Measurements from ENCODE around the gene DPYSL4. TPM values are rescaled to one million over a fixed set of nuclear protein-coding genes. Genes with fewer than 3 reads are reported as not detected.

DPYSL4 gene
- total and polyA plus RNA-seq, 2 experiments from 2014 or later: 10.6 to 23.9 TPM

DNA sequence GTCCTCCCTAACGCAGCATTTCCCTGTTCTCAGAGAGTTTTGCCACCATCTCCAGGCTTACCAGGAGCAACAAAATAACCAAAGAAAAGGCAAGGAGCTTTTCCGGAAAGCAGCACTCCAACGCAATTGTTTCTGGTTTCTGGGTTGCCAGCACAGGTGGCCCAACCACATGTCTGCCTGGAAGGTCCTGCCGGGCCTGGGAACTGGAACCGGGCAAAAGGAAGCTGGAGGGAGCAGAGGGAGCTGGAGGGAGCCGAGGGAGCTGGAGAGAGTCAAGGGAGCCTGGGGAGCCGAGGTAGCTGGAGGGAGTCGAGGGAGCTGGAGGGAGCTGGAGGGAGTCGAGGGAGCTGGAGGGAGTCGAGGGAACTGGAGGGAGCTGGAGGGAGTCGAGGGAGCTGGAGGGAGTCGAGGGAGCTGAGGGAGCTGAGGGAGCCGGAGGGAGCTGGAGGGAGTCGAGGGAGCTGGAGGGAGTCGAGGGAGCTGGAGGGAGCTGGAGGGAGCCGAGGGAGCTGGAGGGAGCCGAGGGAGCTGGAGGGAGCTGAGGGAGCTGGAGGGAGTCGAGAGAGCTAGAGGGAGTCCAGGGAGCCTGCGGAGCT, 66.4 kb downstream of the DPYSL4 start:
- Mint-ChIP-seq H3K27ac (peak overlapping the region; percentile 21; the same call in 1 of the 2 replicates), H3K36me3 (ENCODE audit: low read depth) (no peaks in the 10 kb centered on the region), H3K9me3 (no peaks in the 10 kb centered on the region), H3K4me3 (peak overlapping the region; percentile 61), H3K27me3 (ENCODE audit: insufficient read depth, low read depth, poor library complexity) (peaks cover 7% of the 10 kb centered on the region), H3K4me1 (peaks cover 15% of the 10 kb centered on the region)
- no peak overlapping the region for H2AFZ ChIP-seq
- H4K20me1 ChIP-seq (replicated peaks; ENCODE audit: insufficient read depth): no peaks in the 10 kb centered on the region
- no peak overlapping the region for H3K4me3 ChIP-seq
- H3K79me2 ChIP-seq (replicated peaks; ENCODE audit: insufficient read depth): no peaks in the 10 kb centered on the region
- no peaks in the 10 kb centered on the region for H3F3A ChIP-seq (replicated peaks; ENCODE audit: low read depth)
- no peaks in the 10 kb centered on the region for H3K27me3 ChIP-seq (ENCODE audit: insufficient read depth)
- no peaks in the 10 kb centered on the region for H3K9me2 ChIP-seq (ENCODE audit: insufficient read depth)
- H3K4me1 ChIP-seq (ENCODE audit: insufficient read depth): no peaks in the 10 kb centered on the region
- H3K36me3 ChIP-seq (ENCODE audit: insufficient read depth): no peaks in the 10 kb centered on the region
- ATAC-seq (peak; percentile 21), DNase-seq (ENCODE audit: low spot score) (peak; percentile 39)
- no peak overlapping the region for H3K27ac ChIP-seq (ENCODE audit: low read depth)
- no peak overlapping the region for H3K4me2 ChIP-seq
- TF ChIP-seq, protein P1, sequence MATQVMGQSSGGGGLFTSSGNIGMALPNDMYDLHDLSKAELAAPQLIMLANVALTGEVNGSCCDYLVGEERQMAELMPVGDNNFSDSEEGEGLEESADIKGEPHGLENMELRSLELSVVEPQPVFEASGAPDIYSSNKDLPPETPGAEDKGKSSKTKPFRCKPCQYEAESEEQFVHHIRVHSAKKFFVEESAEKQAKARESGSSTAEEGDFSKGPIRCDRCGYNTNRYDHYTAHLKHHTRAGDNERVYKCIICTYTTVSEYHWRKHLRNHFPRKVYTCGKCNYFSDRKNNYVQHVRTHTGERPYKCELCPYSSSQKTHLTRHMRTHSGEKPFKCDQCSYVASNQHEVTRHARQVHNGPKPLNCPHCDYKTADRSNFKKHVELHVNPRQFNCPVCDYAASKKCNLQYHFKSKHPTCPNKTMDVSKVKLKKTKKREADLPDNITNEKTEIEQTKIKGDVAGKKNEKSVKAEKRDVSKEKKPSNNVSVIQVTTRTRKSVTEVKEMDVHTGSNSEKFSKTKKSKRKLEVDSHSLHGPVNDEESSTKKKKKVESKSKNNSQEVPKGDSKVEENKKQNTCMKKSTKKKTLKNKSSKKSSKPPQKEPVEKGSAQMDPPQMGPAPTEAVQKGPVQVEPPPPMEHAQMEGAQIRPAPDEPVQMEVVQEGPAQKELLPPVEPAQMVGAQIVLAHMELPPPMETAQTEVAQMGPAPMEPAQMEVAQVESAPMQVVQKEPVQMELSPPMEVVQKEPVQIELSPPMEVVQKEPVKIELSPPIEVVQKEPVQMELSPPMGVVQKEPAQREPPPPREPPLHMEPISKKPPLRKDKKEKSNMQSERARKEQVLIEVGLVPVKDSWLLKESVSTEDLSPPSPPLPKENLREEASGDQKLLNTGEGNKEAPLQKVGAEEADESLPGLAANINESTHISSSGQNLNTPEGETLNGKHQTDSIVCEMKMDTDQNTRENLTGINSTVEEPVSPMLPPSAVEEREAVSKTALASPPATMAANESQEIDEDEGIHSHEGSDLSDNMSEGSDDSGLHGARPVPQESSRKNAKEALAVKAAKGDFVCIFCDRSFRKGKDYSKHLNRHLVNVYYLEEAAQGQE (IDR thresholded peaks at IDR 0.05; ENCODE audit: unreplicated experiment): no peak
- TF ChIP-seq ZNF114 (CRISPR knock-in tag; IDR thresholded peaks at IDR 0.05): no peak
- TF ChIP-seq CREB1 (CRISPR knock-in tag; IDR thresholded peaks at IDR 0.05; ENCODE audit: low read depth): no peak
- TF ChIP-seq NANOG (IDR thresholded peaks at IDR 0.05; ENCODE audit: borderline replicate concordance): no peak
- TF ChIP-seq, protein P2, sequence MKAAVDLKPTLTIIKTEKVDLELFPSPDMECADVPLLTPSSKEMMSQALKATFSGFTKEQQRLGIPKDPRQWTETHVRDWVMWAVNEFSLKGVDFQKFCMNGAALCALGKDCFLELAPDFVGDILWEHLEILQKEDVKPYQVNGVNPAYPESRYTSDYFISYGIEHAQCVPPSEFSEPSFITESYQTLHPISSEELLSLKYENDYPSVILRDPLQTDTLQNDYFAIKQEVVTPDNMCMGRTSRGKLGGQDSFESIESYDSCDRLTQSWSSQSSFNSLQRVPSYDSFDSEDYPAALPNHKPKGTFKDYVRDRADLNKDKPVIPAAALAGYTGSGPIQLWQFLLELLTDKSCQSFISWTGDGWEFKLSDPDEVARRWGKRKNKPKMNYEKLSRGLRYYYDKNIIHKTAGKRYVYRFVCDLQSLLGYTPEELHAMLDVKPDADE (IDR thresholded peaks at IDR 0.05): no peak
- no peak for TF ChIP-seq EZH2phosphoT487 (IDR thresholded peaks at IDR 0.05; ENCODE audit: unreplicated experiment)
- TF ChIP-seq EZH2 (IDR thresholded peaks at IDR 0.05; ENCODE audit: low read depth, unreplicated experiment): no peak
- TF ChIP-seq JUNB (IDR thresholded peaks at IDR 0.05; ENCODE audit: unreplicated experiment): no peak
- TF ChIP-seq STAT1 (IDR thresholded peaks at IDR 0.05; ENCODE audit: unreplicated experiment): no peak
- TF ChIP-seq, protein P3, sequence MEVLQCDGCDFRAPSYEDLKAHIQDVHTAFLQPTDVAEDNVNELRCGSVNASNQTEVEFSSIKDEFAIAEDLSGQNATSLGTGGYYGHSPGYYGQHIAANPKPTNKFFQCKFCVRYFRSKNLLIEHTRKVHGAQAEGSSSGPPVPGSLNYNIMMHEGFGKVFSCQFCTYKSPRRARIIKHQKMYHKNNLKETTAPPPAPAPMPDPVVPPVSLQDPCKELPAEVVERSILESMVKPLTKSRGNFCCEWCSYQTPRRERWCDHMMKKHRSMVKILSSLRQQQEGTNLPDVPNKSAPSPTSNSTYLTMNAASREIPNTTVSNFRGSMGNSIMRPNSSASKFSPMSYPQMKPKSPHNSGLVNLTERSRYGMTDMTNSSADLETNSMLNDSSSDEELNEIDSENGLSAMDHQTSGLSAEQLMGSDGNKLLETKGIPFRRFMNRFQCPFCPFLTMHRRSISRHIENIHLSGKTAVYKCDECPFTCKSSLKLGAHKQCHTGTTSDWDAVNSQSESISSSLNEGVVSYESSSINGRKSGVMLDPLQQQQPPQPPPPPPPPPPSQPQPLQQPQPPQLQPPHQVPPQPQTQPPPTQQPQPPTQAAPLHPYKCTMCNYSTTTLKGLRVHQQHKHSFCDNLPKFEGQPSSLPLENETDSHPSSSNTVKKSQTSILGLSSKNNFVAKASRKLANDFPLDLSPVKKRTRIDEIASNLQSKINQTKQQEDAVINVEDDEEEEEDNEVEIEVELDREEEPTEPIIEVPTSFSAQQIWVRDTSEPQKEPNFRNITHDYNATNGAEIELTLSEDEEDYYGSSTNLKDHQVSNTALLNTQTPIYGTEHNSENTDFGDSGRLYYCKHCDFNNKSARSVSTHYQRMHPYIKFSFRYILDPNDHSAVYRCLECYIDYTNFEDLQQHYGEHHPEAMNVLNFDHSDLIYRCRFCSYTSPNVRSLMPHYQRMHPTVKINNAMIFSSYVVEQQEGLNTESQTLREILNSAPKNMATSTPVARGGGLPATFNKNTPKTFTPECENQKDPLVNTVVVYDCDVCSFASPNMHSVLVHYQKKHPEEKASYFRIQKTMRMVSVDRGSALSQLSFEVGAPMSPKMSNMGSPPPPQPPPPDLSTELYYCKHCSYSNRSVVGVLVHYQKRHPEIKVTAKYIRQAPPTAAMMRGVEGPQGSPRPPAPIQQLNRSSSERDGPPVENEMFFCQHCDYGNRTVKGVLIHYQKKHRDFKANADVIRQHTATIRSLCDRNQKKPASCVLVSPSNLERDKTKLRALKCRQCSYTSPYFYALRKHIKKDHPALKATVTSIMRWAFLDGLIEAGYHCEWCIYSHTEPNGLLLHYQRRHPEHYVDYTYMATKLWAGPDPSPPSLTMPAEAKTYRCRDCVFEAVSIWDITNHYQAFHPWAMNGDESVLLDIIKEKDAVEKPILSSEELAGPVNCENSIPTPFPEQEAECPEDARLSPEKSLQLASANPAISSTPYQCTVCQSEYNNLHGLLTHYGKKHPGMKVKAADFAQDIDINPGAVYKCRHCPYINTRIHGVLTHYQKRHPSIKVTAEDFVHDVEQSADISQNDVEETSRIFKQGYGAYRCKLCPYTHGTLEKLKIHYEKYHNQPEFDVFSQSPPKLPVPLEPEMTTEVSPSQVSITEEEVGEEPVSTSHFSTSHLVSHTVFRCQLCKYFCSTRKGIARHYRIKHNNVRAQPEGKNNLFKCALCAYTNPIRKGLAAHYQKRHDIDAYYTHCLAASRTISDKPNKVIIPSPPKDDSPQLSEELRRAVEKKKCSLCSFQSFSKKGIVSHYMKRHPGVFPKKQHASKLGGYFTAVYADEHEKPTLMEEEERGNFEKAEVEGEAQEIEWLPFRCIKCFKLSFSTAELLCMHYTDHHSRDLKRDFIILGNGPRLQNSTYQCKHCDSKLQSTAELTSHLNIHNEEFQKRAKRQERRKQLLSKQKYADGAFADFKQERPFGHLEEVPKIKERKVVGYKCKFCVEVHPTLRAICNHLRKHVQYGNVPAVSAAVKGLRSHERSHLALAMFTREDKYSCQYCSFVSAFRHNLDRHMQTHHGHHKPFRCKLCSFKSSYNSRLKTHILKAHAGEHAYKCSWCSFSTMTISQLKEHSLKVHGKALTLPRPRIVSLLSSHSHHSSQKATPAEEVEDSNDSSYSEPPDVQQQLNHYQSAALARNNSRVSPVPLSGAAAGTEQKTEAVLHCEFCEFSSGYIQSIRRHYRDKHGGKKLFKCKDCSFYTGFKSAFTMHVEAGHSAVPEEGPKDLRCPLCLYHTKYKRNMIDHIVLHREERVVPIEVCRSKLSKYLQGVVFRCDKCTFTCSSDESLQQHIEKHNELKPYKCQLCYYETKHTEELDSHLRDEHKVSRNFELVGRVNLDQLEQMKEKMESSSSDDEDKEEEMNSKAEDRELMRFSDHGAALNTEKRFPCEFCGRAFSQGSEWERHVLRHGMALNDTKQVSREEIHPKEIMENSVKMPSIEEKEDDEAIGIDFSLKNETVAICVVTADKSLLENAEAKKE (CRISPR knock-in tag; IDR thresholded peaks at IDR 0.05): no peak
- TF ChIP-seq POLR2AphosphoS5 (IDR thresholded peaks at IDR 0.05; ENCODE audit: low read depth): no peak
- TF ChIP-seq, protein P4, sequence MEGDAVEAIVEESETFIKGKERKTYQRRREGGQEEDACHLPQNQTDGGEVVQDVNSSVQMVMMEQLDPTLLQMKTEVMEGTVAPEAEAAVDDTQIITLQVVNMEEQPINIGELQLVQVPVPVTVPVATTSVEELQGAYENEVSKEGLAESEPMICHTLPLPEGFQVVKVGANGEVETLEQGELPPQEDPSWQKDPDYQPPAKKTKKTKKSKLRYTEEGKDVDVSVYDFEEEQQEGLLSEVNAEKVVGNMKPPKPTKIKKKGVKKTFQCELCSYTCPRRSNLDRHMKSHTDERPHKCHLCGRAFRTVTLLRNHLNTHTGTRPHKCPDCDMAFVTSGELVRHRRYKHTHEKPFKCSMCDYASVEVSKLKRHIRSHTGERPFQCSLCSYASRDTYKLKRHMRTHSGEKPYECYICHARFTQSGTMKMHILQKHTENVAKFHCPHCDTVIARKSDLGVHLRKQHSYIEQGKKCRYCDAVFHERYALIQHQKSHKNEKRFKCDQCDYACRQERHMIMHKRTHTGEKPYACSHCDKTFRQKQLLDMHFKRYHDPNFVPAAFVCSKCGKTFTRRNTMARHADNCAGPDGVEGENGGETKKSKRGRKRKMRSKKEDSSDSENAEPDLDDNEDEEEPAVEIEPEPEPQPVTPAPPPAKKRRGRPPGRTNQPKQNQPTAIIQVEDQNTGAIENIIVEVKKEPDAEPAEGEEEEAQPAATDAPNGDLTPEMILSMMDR (conservative IDR thresholded peaks at IDR 0.05; ENCODE audit: low read depth in 2 of 2): no peak
- TF ChIP-seq ZNF331 (CRISPR knock-in tag; IDR thresholded peaks at IDR 0.05; ENCODE audit: low read depth): no peak

Data from GM23338 (cell line).